ENCODE measurements around the gene UBE2D3.

Gene UBE2D3

DNA sequence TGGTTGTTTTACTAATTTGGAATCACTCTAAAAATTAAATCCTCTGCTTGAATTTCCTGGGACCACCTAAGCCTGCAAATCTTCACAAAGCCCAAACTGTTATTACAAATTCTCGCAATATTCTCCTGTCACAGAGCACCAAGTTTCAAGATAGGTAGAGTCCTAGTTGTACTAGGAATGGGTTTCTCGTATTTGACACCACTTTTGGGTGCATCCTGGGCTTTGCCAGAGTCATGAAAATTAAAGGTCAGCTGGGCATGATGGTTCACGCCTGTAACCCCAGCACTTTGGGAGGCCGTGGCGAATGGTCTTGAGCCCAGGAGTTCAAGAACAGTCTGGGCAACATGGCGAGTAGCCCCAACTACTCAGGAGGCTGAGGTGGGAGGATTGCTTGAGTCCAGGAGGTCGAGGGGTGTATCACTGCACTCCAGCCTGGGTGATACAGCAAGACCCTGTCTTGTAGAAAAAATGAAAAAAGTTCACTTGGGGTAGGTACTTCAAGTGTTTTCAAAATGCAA lies 36.0 kb downstream of the UBE2D3 start:
- DNase-seq (ENCODE audit: low read depth) = no peak

GRCh38 chr4:102789317-102789717 lies 38.0 kb downstream of the UBE2D3 start:
- DNase-seq (ENCODE audit: low read depth) = no peak

DNA sequence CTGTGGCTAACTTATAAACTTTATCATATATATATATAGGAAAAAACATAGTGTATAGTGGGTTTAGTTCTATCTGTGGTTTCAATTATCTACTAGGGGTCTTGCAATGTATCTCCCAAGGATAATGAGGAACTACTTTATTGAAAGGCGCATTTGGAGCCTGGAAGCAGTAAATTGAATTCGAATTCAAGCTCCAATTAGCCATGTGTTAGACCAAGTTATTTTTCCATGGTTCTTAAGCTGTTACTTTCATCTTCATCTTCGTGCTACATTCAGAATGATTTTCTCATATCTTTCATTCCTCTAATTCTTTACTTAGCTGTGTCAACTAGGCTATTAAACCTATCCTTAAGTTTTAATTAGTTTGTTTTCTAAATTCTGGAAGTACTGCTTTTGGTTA lies 39.4 kb downstream of the UBE2D3 start:
- DNase-seq (ENCODE audit: low read depth) = no peak

- no peak for DNase-seq (ENCODE audit: low read depth)
These were observed 40.1 kb downstream of the UBE2D3 start for GRCh38 chr4:102787096-102787881.

DNA sequence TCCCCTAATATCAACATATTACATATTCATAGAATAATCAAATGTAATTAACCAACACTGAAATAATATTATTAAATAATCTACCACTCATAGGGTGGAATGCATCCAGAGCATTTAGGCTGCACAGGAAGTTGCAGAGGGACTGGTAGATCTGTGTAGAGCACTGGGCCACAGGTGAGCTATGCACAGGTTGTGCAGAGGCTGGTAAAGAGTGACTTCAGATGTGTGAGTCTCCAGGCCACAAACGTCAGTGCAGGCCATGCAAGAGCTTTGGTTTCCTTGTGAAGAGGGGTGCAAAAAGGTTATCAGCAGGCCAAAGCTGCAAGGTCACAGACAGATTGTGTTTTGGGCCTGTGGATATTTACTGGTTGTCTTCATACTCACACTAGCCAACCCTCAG lies 41.1 kb downstream of the UBE2D3 start:
- DNase-seq (ENCODE audit: low read depth) = no peak

- DNase-seq (ENCODE audit: low read depth) = no peak
These were observed 44.3 kb downstream of the UBE2D3 start for GRCh38 chr4:102783006-102783405.

DNA sequence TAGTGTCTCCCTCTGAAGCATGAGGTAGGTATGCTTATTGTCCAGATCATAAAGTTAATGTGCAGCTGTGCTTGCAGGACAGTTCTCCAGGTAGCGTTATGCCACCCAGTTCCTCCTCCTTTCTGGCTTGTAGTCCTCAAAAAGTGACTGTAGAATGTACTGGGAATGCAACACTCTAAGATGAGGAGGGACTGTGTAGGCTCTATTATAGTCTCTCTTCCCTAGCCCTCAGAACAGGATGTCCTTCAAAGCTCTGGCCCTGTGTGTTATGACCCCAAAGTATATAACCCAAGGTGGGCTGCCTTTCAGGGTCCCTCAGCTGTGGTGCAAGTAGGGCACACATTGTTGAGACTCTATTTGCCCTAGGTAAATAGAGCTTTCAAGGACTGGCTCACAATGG lies 45.8 kb downstream of the UBE2D3 start:
- DNase-seq (ENCODE audit: low read depth) = no peak

GRCh38 chr4:102780476-102781144 lies 46.7 kb downstream of the UBE2D3 start:
- DNase-seq (ENCODE audit: low read depth) = no peak

- DNase-seq (ENCODE audit: low read depth) = no peak
These were observed 48.1 kb downstream of the UBE2D3 start for GRCh38 chr4:102779204-102779603.

DNA sequence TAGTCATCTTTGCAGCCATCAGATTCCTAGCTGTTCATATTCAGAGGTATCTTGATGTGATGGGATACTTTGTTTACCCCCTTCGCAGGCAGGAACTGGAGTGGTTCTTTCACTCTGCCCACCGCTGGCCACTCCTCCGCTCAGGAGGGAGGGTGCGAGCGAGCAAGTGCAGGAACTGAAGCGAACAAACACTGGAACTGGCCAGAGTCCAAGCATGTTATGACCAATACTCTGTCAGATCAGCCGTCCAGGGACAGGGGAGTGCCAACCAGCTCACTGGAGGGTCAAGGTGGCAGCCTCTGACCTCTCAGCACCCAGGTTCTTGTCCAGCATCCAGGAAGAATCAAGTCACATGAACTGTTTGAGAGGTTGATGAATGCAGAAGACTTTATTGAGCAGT lies 48.6 kb downstream of the UBE2D3 start:
- no peak for DNase-seq (ENCODE audit: low read depth)

- no peak for DNase-seq (ENCODE audit: low read depth)
These were observed 51.5 kb downstream of the UBE2D3 start for GRCh38 chr4:102775805-102776204.

DNA sequence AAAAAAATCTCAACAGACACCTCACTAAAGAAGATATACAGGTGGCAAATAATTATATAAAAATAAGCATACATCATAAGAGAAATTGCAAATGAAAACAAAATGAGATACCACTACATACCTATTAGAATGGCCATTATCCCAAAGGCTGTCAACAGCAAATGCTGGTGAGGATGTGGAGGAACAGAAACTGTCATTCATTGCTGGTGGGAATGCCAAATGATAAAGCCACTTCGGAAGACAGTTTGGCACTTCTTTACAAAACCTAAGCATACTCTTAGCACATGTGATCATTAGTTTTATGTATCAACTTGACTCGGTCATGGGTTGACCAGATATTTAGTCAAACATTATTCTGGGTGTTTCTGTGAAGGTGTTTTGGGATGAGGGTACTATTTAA lies 53.1 kb downstream of the UBE2D3 start:
- DNase-seq (ENCODE audit: low read depth) = no peak

DNA sequence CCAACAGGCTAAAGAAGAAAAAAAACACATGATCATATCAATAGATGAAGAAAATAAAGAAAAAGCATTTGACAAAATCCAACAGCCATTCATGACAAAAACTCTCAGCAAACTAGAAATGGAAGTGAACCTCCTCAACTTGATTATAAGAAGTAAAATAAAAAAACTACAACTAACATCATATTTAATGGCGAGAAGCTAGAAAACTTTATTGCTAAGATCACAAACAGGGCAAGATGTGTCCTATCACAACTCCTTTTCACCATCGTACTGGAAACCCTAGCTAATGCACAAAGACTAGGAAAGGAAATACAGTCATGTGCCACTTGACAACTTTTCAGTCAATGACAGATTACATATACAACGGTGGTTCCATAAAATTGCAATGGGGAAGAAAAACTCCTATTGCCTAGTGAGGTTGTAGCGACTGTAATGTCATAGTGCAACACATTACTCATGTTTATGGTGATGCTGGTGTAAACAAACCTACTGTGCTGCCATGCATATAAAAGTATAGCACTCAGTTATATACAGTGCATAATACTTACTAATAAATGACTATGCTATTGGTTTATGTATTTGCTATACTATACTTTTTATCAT lies 54.5 kb downstream of the UBE2D3 start:
- DNase-seq (ENCODE audit: low read depth) = no peak

GRCh38 chr4:102764901-102765300 lies 62.5 kb downstream of the UBE2D3 start:
- no peak for DNase-seq (ENCODE audit: low read depth)

- DNase-seq (ENCODE audit: low read depth) = no peak
These were observed 65.4 kb downstream of the UBE2D3 start for GRCh38 chr4:102761906-102762305.

- DNase-seq (ENCODE audit: low read depth) = no peak
These were observed 66.1 kb downstream of the UBE2D3 start for GRCh38 chr4:102761296-102761701.

DNA sequence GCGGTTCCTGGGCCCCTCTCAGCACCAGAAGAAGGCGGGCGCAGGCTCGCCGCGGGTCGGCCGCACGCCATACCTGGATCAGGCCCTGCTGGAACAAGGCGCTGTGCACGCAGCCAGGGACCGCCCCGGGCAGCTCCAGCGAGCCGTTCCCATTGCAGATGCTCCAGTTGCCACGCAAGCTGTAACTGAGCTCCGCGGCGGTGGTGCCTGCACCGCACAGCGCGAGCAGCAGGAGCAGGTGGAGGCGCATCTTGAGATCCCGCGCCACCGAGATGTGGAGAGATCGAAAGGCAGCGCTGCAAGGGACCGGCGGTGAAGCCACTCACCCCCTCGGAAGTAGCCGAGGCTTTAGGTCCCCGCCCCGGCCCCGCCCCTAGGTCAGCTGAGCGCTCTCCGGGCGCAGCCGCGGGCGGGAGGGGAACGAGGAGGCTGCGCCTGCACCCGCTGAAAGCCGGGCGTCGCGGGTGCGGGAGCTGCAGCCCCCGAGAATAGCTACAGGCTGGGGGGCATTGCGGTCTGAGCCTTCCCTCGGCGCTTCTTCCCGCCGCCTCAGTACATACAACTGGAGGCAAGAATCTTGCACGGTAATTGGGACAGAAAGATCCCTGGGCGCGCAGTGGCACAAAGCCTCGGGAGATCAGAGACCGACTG lies 66.6 kb downstream of the UBE2D3 start, which contains the start of gene MANBA:
Gene MANBA (minus strand): TSS at position 324 of the 651 bp plus-strand sequence. CDS start 74 bp downstream, at position 250.
- peak; percentile 49 for DNase-seq (ENCODE audit: low read depth)

DNA sequence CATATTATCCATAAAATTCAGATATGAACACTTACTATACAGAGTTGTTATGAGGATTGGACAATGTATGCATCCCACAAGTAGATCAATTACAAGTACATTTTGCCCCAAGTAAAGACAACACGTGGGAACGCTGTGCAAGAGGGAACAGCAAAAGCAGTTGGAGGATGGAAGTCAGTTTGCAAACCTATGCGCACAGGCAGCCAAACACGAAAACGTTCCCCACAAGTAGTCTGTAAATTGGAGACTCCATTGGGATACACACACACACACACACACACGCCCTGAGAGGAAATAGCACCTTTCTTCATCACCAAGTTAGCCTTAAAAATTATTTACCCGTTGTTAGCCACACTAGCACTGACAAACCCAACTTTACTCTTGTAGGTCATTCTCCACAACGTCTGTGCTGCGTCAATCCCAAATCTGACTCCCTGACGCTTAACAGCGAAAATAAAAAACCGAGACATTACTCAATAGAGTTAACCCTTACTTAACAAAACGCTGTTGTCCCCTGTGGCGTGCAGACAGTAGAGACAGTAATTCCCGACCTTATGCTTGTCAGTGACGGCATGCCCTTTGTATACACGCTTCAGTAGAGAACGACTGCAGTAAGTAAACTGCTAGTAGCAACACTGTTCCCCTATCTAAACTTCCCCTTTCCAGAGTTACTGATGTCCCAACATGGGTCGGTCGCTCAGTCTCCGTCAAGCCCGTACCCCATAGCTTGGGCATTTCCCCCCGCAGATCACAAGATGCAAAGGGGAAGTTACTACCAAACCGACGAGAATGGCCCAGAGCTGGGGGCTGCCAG lies 67.3 kb downstream of the UBE2D3 start:
- DNase-seq (ENCODE audit: low read depth) = peak; percentile 15

- no peak for DNase-seq (ENCODE audit: low read depth)
These were observed 68.8 kb downstream of the UBE2D3 start for GRCh38 chr4:102758241-102759160.

GRCh38 chr4:102757681-102758080 lies 69.7 kb downstream of the UBE2D3 start:
- no peak for DNase-seq (ENCODE audit: low read depth)
